KOPT-K1 (cell line): ENCODE results near the gene SLC26A1.

Experiments used
- H3K27ac ChIP-seq: fragments of 200-600 bp; sonication (generic); 2 replicates; pipeline ENCODE4 v1.5.1; 2016; ENCODE audit warnings: antibody characterized with exemption, mild to moderate bottlenecking, low read depth, low read length; ENCODE audit not compliant: poor library complexity, severe bottlenecking
- H3K36me3 ChIP-seq: fragments of 200-600 bp; sonication (generic); 2 replicates; pipeline ENCODE4 v1.5.1; 2017; ENCODE audit warnings: antibody characterized with exemption, mild to moderate bottlenecking, low read length, moderate library complexity; ENCODE audit not compliant: insufficient read depth
- H3K9me3 ChIP-seq: fragments of 200-600 bp; sonication (generic); 2 replicates; pipeline ENCODE4 v1.5.1; 2017; ENCODE audit warnings: antibody characterized with exemption, low read length, mild to moderate bottlenecking; ENCODE audit not compliant: insufficient read depth, poor library complexity, severe bottlenecking

Gene SLC26A1

GRCh38 chr4:955161-955921, 37.9 kb downstream of the SLC26A1 start:
- Histone ChIP-seq H3K27ac (no peak overlapping the region), H3K36me3 (peaks cover 31% of the 10 kb centered on the region)

GRCh38 chr4:954211-955020, 38.8 kb downstream of the SLC26A1 start:
- Histone ChIP-seq H3K9me3 (no peaks in the 10 kb centered on the region), H3K36me3 (peaks cover 22% of the 10 kb centered on the region), H3K27ac (no peak overlapping the region)

More at GRCh38 chr4:955161-955921, 37.9 kb downstream of the SLC26A1 start:
- no peaks in the 10 kb centered on the region for H3K9me3 ChIP-seq

- Histone ChIP-seq H3K27ac (no peak overlapping the region), H3K36me3 (peaks cover 13% of the 10 kb centered on the region; the same call in 1 of the 2 replicates), H3K9me3 (no peaks in the 10 kb centered on the region)
Observed at GRCh38 chr4:953574-953915, 39.7 kb downstream of the SLC26A1 start.

GRCh38 chr4:952881-953573, 40.2 kb downstream of the SLC26A1 start:
- H3K9me3 ChIP-seq = no peaks in the 10 kb centered on the region
- no peak overlapping the region for H3K27ac ChIP-seq
- peaks cover 8% of the 10 kb centered on the region; the same call in 1 of the 2 replicates for H3K36me3 ChIP-seq

- Histone ChIP-seq H3K27ac (no peak overlapping the region), H3K36me3 (no peaks in the 10 kb centered on the region; the same call in 1 of the 2 replicates), H3K9me3 (no peaks in the 10 kb centered on the region)
Observed at GRCh38 chr4:951594-952468, 41.4 kb downstream of the SLC26A1 start.

GRCh38 chr4:951186-951585, 42.0 kb downstream of the SLC26A1 start:
- no peaks in the 10 kb centered on the region; the same call in 1 of the 2 replicates for H3K36me3 ChIP-seq
- H3K27ac ChIP-seq = no peak overlapping the region
- no peaks in the 10 kb centered on the region for H3K9me3 ChIP-seq

- Histone ChIP-seq H3K36me3 (no peaks in the 10 kb centered on the region; the same call in 1 of the 2 replicates), H3K9me3 (no peaks in the 10 kb centered on the region), H3K27ac (no peak overlapping the region)
Observed at GRCh38 chr4:950136-951020, 42.8 kb downstream of the SLC26A1 start.

- Histone ChIP-seq H3K36me3 (no peaks in the 10 kb centered on the region; the same call in 1 of the 2 replicates), H3K9me3 (no peaks in the 10 kb centered on the region), H3K27ac (no peak overlapping the region)
Observed at GRCh38 chr4:949656-950055, 43.5 kb downstream of the SLC26A1 start.

- H3K9me3 ChIP-seq = no peaks in the 10 kb centered on the region
- H3K27ac ChIP-seq = no peak overlapping the region
- H3K36me3 ChIP-seq = no peaks in the 10 kb centered on the region
Observed at GRCh38 chr4:948936-949300, 44.3 kb downstream of the SLC26A1 start.

- no peaks in the 10 kb centered on the region for H3K36me3 ChIP-seq
- no peaks in the 10 kb centered on the region for H3K9me3 ChIP-seq
- H3K27ac ChIP-seq = no peak overlapping the region
Observed at GRCh38 chr4:948101-948935, 44.9 kb downstream of the SLC26A1 start.

GRCh38 chr4:947491-947971, 45.7 kb downstream of the SLC26A1 start:
- Histone ChIP-seq H3K9me3 (no peaks in the 10 kb centered on the region), H3K27ac (no peak overlapping the region), H3K36me3 (no peaks in the 10 kb centered on the region)

GRCh38 chr4:946517-947471, 46.4 kb downstream of the SLC26A1 start:
- Histone ChIP-seq H3K27ac (no peak overlapping the region), H3K36me3 (no peaks in the 10 kb centered on the region), H3K9me3 (no peaks in the 10 kb centered on the region)
